Left forelimb (tissue), 1 donor: ENCODE data around the gene TDG.
"Not testable (repeated sequence)": the region's sequence is repeated elsewhere in the genome, so short reads cannot be mapped to it uniquely, and the experiment has no call there.

Experiments used
- DNase-seq: peaks from one replicate; pipeline ENCODE4 v3.0.0-alpha.2; 2018; ENCODE audit warnings: low spot score

The TDG gene

DNA sequence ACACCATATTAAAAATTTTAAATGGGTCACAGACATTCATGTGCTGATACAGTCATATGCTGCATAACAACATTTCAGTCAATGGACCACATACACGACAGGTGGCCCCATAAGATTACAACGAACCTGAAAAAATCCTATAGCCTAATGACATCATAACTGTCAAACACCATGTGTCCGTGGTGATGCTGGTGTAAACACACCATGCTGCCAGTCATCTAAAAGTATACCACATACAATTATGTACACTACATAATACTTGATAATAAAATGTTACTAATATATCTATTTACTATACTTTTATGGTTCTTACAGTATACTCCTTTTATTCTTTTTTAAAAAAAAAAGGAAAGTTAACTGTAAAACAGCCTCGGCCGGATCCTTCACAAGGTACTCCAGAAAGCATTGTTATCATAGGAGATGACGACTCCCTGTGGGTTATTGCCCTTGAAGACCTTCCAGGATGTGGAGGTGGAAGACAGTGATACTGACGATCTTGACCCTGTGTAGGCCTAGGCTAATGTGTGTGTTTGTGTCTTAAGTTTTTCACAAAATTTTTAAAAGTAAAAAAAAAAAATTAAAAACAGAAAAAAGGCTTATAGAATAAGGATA, 5.0 kb upstream of the TDG start:
- DNase-seq: no peak

GRCh38 chr12:103962493-103962892, 3.2 kb upstream of the TDG start:
- DNase-seq: no peak

GRCh38 chr12:103964805-103965204, 867 bp upstream of the TDG start:
- DNase-seq: no peak

DNA sequence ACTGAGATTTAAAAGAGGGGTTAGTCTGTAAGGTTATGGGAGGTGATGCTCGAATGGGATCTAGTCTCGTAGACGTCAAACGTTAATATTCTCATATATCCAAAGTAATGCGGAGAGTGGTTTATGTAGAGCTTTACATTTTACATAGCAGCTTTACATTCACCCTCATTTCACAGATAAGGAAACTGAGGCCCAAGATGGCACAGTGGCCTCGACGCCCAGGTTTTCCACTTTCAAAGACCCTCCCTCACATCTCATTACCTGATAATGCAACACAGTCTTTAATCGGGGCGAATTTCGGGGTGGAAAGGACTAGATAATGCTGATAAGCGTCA, 450 bp upstream of the TDG start:
- no peak for DNase-seq

DNA sequence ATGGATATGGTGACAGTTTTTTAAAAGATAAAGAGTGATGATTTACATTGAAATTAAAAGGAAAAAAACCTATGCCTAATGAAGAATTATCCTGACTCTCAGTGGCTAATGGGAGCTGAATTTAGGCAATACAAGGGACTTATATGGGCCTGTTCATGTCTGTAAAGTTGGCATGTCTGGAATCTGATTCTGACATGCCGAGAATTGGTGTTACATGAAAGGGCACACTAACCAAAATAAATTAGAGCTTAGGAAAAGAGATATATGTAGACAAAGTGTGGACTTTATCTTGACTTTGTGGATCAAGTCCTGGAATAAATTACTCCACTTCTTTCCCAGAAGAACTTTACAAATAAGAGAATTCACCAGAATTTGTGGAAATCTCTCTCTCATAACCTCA, 1.1 kb downstream of the TDG start:
- no peak for DNase-seq

GRCh38 chr12:103969391-103969790, 3.7 kb downstream of the TDG start:
- no peak for DNase-seq

- DNase-seq: no peak
These were observed 8.2 kb downstream of the TDG start for GRCh38 chr12:103973909-103974308.

GRCh38 chr12:103975368-103975767, 9.7 kb downstream of the TDG start:
- no peak for DNase-seq

GRCh38 chr12:103978384-103978982, 12.8 kb downstream of the TDG start:
- no peak for DNase-seq

GRCh38 chr12:103986829-103987228, 21.2 kb downstream of the TDG start:
- no peak for DNase-seq

DNA sequence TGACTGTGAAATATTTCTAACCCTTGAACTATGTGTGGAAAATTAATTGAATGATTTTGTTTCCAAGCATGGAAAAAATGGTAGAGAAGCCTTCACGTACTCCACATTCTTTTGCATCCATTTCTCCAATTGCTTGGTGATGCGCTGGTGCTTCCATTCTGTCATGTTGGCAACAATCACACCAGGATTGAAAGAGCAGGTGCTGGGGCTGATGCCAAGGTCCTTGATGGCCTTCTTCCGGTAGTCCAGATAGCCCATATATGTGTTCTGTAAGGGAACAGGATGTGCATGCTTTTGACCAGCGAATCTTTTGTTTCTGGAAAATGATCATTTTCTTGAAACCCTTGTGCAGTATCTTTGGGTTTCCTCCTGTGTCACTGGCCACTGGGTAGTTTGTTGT, 28.6 kb downstream of the TDG start:
- no peak for DNase-seq

DNA sequence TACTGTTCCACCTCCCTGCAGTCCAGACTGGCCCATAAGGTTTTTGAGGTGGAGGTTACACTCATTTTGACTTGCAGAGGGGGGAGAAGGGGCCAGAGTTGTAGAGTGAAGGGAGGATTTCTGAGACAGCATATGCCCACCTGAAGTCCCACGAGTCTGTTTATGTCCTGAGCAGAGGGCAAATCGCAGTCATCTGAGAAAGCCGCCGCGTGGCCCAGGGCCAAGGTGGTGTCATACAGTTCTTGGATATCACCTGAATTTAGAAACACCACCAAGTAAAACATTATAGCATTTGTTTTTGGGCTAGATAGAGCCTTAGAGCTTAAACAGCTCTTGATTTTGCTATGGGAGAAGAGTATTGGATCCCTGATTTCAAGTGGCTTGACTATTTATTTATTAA, 30.9 kb downstream of the TDG start:
- DNase-seq: no peak

- DNase-seq: no peak
These were observed 31.7 kb downstream of the TDG start for GRCh38 chr12:103997286-103997900.

GRCh38 chr12:103998976-103999375, 33.3 kb downstream of the TDG start:
- peak; percentile 70 for DNase-seq

DNA sequence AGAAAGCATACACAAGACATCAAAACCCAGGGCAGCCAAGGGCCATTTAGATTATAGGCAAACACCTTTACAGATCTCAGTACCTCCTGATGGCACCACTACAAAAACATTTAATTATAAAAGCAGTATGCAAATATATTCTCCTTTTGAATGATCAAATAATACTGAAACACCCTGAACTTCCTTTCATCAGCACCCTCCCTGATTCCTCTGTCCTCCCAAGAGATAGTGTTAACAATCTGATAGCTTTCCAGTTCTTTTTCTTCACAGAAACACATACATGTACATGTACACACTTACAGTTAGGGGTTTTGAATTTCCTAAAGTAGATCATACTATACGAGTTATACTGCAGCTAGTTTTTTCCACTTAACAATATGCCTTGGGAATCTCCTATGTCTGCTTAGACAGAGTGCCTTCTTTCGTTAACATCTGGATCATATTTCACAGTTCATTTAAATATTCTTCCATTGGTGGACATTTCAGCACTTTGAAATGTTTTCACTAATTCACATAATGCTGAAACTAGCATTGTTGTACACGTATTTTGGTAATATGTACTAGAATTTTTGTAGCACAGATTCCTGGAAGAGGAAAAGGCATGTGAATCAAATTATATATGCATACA, 35.2 kb downstream of the TDG start:
- DNase-seq: no peak

- no peak for DNase-seq
These were observed 37.0 kb downstream of the TDG start for GRCh38 chr12:104002686-104003085.

- DNase-seq: no peak
These were observed 37.9 kb downstream of the TDG start for GRCh38 chr12:104003596-104003995.

- no peak for DNase-seq
These were observed 41.3 kb downstream of the TDG start for GRCh38 chr12:104006929-104007328.

- DNase-seq: no peak
These were observed 44.4 kb downstream of the TDG start for GRCh38 chr12:104010121-104010520.

- no peak for DNase-seq
These were observed 45.0 kb downstream of the TDG start for GRCh38 chr12:104010606-104011169.

- DNase-seq: no peak
These were observed 45.6 kb downstream of the TDG start for GRCh38 chr12:104011253-104011652.

GRCh38 chr12:104012331-104012730, 46.7 kb downstream of the TDG start:
- no peak for DNase-seq

DNA sequence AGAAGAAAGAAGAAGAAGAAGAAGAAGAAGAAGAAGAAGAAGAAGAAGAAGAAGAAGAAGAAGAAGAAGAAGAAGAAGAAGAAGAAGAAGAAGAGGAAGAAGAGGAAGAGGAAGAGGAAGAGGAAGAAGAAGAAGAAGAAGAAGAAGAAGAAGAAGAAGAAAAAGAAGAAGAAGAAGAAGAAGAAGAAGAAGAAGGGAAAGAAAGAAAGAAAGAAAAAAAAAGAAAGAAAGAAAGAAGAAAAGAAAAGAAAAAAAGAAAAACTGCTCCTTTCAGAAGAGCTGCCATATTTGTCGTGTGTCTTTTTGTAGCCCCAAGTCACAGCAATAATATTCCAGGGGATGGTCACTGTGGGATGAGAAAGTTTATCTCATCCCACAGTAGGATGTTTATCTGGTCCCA, 56.2 kb downstream of the TDG start:
- DNase-seq: not testable (repeated sequence)
